Neural crest cell (in vitro differentiated cells): ENCODE measurements around the gene ASTN2. TPM values are rescaled to one million over a fixed set of nuclear protein-coding genes. Genes with fewer than 3 reads are reported as not detected.

ENCODE experiments used
- DNase-seq: peaks from one replicate; pipeline ENCODE4 v3.0.0; 2021; ENCODE audit warnings: low read depth, mixed read lengths, low spot score
- H3K27ac Mint-ChIP-seq: one replicate; pipeline ENCODE4 v1.8.0; 2021; ENCODE audit warnings: mild to moderate bottlenecking, mixed read lengths; ENCODE audit not compliant: unreplicated experiment
- H3K27me3 Mint-ChIP-seq: 2 replicates; pipeline ENCODE4 v1.8.0; 2021; ENCODE audit warnings: low read depth, mild to moderate bottlenecking, mixed read lengths
- H3K36me3 Mint-ChIP-seq: 2 replicates; pipeline ENCODE4 v1.8.0; 2021; ENCODE audit warnings: low read depth, mild to moderate bottlenecking, mixed read lengths
- H3K4me1 Mint-ChIP-seq: 2 replicates; pipeline ENCODE4 v1.8.0; 2021; ENCODE audit warnings: mixed read lengths
- H3K4me3 Mint-ChIP-seq: one replicate; pipeline ENCODE4 v1.8.0; 2021; ENCODE audit warnings: mild to moderate bottlenecking, mixed read lengths
- H3K9me3 Mint-ChIP-seq: 2 replicates; pipeline ENCODE4 v1.8.0; 2021; ENCODE audit warnings: mixed read lengths
- total RNA-seq: library from RNA; stranded (reverse); gene quantifications from 2 replicates; pipeline ENCODE4 v1.2.1, GENCODE V29; 2021
- TF ChIP-seq, protein P1 (sequence below): fragments of 200-600 bp; sonication (generic); conservative IDR thresholded peaks from 2 replicates; pipeline ENCODE4 v1.5.0; 2021; ENCODE audit warnings: antibody characterized with exemption, mild to moderate bottlenecking

ASTN2 gene
- total RNA-seq, 1 donor from 2014 or later, result 7.3 TPM

DNA sequence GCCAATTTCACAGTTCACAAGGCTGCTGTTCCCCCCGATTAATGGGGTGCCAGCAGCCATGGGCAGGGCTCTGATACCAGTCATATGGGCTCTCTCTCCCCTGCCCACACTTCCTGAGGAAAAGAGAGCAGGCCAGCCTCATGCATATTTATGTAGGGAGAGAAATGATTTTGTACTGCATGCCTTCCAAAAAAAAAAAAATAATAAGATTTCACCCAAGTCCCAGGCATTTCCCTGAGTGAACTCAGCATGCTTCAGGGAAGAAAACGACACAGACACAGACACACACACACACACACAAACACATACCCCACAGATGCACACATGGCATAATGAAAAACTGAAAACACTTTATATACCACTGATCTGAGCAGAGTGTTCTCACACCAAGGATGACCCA, 232.8 kb downstream of the ASTN2 start:
- Mint-ChIP-seq H3K27ac (no peak overlapping the region), H3K36me3 (peaks cover 4% of the 10 kb centered on the region), H3K4me1 (no peaks in the 10 kb centered on the region), H3K27me3 (peaks cover 3% of the 10 kb centered on the region), H3K4me3 (no peak overlapping the region), H3K9me3 (peaks cover 7% of the 10 kb centered on the region)
- TF ChIP-seq, protein P1, sequence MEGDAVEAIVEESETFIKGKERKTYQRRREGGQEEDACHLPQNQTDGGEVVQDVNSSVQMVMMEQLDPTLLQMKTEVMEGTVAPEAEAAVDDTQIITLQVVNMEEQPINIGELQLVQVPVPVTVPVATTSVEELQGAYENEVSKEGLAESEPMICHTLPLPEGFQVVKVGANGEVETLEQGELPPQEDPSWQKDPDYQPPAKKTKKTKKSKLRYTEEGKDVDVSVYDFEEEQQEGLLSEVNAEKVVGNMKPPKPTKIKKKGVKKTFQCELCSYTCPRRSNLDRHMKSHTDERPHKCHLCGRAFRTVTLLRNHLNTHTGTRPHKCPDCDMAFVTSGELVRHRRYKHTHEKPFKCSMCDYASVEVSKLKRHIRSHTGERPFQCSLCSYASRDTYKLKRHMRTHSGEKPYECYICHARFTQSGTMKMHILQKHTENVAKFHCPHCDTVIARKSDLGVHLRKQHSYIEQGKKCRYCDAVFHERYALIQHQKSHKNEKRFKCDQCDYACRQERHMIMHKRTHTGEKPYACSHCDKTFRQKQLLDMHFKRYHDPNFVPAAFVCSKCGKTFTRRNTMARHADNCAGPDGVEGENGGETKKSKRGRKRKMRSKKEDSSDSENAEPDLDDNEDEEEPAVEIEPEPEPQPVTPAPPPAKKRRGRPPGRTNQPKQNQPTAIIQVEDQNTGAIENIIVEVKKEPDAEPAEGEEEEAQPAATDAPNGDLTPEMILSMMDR, result no peak
- no peak for DNase-seq

DNA sequence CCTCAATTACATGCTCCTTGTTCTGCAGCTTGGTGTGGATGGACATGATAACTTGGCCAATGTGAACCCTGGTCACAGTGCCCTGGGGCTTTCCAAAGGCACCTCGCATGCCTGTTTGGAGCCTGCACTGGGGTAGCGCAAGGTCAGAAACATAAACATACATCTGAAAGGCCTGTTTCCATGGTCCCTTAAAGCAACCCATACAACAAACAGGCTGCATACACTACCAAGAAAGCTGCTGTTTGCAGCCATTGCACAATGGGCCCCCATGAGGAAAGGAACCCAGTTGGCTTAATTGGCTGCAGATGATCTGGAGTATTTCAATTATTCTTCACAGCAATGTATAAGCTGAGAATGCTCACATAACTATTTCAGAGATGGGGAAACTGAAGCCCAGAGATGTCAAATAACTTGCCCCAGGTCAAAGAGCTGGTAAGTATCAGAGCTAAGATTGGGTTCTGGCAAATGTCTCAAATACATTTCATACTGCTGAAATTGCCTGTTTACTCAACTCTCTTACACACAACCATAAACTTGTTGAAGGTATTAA, 233.9 kb downstream of the ASTN2 start:
- Mint-ChIP-seq H3K4me3 (no peak overlapping the region), H3K27ac (no peak overlapping the region), H3K36me3 (peaks cover 4% of the 10 kb centered on the region), H3K27me3 (peaks cover 3% of the 10 kb centered on the region), H3K4me1 (no peaks in the 10 kb centered on the region), H3K9me3 (peaks cover 7% of the 10 kb centered on the region)
- TF ChIP-seq, protein P1, result no peak
- DNase-seq, result no peak

DNA sequence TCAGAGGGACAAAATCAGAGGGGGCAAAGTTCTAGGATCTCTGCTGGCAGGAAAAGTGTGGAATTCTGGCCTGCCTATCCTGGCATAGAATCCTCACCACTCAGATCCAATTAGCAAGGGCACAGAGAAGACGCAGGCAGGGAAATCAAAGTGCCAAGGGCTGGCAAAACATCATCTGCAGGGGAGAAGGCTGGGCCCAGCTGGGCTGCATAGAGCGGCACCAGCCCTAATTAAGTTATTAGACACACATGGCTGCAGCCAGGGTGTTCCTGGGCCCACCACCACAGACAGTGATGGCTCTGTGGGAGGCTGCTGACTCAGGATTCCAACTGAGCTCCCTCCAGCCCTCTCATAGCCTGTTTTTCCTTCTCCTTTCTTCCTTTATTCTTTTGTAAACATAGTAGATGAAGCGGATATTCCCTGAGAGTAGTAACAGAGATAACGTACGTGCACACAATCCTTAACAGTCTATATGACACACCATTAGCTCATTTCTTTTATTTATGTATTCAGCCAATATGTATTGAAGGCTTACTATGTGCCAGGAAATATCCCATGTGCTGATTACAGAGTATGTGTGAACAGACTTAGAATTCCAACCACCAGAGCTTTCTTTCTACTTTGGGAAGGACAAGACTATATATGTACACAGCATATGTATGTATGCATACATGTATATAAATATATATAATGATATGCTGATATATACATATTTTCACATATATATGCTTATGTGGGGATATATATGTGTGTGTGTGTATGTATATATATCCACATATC, 236.1 kb downstream of the ASTN2 start:
- no peak overlapping the region for H3K27ac Mint-ChIP-seq

DNA sequence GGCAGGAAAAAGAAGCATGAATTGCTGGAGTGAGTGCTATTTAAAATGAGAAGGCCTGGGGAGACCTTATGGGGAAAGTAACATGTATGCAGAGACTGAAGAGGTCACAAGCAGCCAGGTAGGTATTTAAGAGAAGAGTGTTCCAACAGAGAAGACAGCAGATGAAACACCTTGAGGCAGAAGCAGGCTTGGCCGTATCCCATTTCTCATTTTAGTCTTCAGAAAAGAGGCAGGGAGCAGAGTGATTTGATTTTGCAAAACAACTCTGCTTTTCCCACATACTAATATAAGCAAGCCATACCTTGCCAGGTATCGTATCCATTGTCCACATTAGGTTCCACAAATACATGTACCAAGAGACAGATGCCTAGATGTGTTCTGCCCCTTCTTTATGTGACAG, 244.3 kb downstream of the ASTN2 start:
- Mint-ChIP-seq H3K27ac (no peak overlapping the region), H3K4me1 (no peaks in the 10 kb centered on the region), H3K36me3 (no peaks in the 10 kb centered on the region), H3K4me3 (no peak overlapping the region), H3K9me3 (no peaks in the 10 kb centered on the region), H3K27me3 (peaks cover 6% of the 10 kb centered on the region)
- TF ChIP-seq, protein P1, result no peak
- no peak for DNase-seq

More for the DNA sequence above, 236.1 kb downstream of the ASTN2 start:
- Mint-ChIP-seq H3K27me3 (no peaks in the 10 kb centered on the region), H3K4me1 (no peaks in the 10 kb centered on the region), H3K36me3 (peaks cover 4% of the 10 kb centered on the region), H3K9me3 (peaks cover 7% of the 10 kb centered on the region), H3K4me3 (no peak overlapping the region)
- DNase-seq, result no peak
- TF ChIP-seq, protein P1, result no peak

DNA sequence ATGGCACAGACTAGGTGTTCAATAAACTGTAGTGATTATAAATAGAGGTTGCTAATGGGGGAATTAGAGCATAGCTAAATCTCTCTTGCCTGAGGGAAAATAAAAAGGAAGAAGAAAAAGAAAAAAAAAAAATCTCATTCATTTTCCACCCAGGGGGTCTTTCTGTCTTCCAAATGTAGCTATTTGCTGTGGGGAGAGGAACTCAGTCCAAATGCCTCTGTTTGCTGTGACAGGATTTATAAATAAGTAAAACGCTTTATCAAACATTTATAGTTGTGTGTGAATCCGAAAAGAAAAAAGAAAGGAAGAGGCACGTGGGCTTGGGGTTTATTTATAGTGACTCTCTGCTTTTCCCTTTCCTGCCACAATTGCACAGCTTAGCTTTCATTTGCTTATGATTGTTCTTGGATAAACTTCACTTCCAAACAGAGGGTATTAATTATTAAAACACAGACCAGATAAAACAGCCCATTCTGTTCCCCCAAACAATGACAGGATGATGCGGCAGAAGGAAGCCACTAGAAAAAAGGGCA, 245.7 kb downstream of the ASTN2 start:
- TF ChIP-seq, protein P1, result no peak
- peaks cover 6% of the 10 kb centered on the region for H3K27me3 Mint-ChIP-seq
- no peaks in the 10 kb centered on the region for H3K9me3 Mint-ChIP-seq
- DNase-seq, result no peak
- H3K4me1 Mint-ChIP-seq, result no peaks in the 10 kb centered on the region
- H3K36me3 Mint-ChIP-seq, result no peaks in the 10 kb centered on the region
- H3K4me3 Mint-ChIP-seq, result no peak overlapping the region
- no peak overlapping the region for H3K27ac Mint-ChIP-seq
